NOMO-1 (cell line): ENCODE data around the gene RNF31.

ENCODE experiments used
- DNase-seq, 2 experiments: peaks; one replicate each; lab custom pipeline; 2025; ENCODE audit not compliant: unreplicated experiment in 2 of 2; lab: John Stamatoyannopoulos, UW

RNF31 gene

GRCh38 chr14:24116128-24116814 lies 31.0 kb upstream of the RNF31 start:
- DNase-seq, result no peak

- DNase-seq, result no peak
Observed at GRCh38 chr14:24117179-24117578, 30.1 kb upstream of the RNF31 start.

GRCh38 chr14:24119691-24120090 lies 27.6 kb upstream of the RNF31 start:
- DNase-seq, result no peak

GRCh38 chr14:24121210-24121609 lies 26.1 kb upstream of the RNF31 start:
- DNase-seq, result no peak

- DNase-seq, result no peak
Observed at GRCh38 chr14:24122416-24122815, 24.9 kb upstream of the RNF31 start.

GRCh38 chr14:24122898-24123297 lies 24.4 kb upstream of the RNF31 start:
- DNase-seq, result no peak

GRCh38 chr14:24123424-24124417 lies 23.6 kb upstream of the RNF31 start:
- DNase-seq, result no peak

GRCh38 chr14:24126939-24127338 lies 20.4 kb upstream of the RNF31 start:
- DNase-seq, result no peak

GRCh38 chr14:24127673-24128072 lies 19.6 kb upstream of the RNF31 start:
- DNase-seq, result no peak

GRCh38 chr14:24129410-24129998 lies 17.8 kb upstream of the RNF31 start:
- no peak for DNase-seq

- peak; percentile 22 to 75 for DNase-seq
Observed at GRCh38 chr14:24130380-24130716, 16.9 kb upstream of the RNF31 start, which contains the start of gene FITM1. TSS of gene FITM1 (plus strand) at chr14:24130659. CDS start at chr14:24131564, 905 bp downstream.

GRCh38 chr14:24130717-24131548 lies 16.4 kb upstream of the RNF31 start:
- no peak for DNase-seq

- no peak for DNase-seq
Observed at GRCh38 chr14:24131549-24131966, 15.7 kb upstream of the RNF31 start.

GRCh38 chr14:24132061-24132685 lies 15.1 kb upstream of the RNF31 start:
- no peak for DNase-seq

GRCh38 chr14:24132976-24133375 lies 14.3 kb upstream of the RNF31 start:
- DNase-seq, result no peak

- DNase-seq, result no peak
Observed at GRCh38 chr14:24133735-24134134, 13.6 kb upstream of the RNF31 start.

GRCh38 chr14:24135584-24135833 lies 11.8 kb upstream of the RNF31 start:
- DNase-seq, result no peak

- DNase-seq, result peak; percentile 82 to 89
Observed at GRCh38 chr14:24135834-24136683, 11.2 kb upstream of the RNF31 start, which contains the start of gene PSME1. TSS of gene PSME1 (plus strand) at chr14:24136194. CDS start at chr14:24136263, 69 bp downstream.
